Ishikawa (cell line): ENCODE data around the gene APOBEC3A.

Source experiments
- CEBPB ChIP-seq: IDR thresholded peaks from 2 replicates; pipeline ENCODE4 v1.6.1; 2012
- TEAD4 ChIP-seq: IDR thresholded peaks from 2 replicates; pipeline ENCODE4 v1.6.1; 2012

DNA sequence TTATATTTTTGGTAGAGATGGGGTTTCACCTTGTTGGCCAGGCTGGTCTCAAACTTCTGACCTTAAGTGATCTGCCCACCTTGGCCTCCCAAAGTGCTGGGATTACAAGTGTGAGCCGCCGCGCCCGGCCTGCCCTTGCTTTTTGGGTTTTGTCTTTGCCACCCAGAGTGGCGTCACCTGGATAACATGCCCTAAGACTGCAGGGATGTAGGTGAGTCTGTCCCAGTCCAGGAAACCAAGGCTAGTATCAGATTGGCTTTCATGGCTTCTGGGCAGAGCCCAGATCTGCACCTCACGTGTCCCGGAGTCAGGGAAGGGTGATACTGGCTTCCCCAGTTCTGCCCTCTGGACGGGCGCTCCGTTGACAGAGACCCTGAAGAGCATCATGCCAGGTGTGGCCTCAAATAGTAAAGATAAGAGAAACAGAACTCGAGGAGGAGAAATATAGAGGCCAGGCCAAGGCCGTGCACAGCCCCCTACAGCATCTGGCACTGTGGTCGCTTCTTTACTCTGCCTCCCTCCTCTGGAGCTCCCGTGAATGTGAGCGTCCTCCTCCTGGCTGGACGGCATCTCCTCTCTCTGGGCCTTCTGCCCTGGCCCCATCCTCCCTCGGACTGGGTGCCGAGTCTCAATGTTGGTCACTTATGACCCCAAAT is 16.9 kb downstream of the APOBEC3A start:
- TF ChIP-seq TEAD4, result no peak
- TF ChIP-seq CEBPB, result no peak
